Activated T-cell treated with anti-CD3 and anti-CD28 coated beads, Interleukin-2, amount 50 U/mL, for 4 hours (primary cell): ENCODE measurements around the gene IZUMO4. TPM values are rescaled to one million over a fixed set of nuclear protein-coding genes. Genes with fewer than 3 reads are reported as not detected.

Experiments used
- ATAC-seq, 2 donors: fragments of 200-7000 bp; cut with Tn5 transposase; one replicate each; pipeline ENCODE4 v1.10.0; 2021
- DNase-seq: peaks from one replicate; pipeline ENCODE4 v3.0.0-alpha.2; 2020
- H3K27me3 Mint-ChIP-seq: one replicate; pipeline ENCODE4 v1.8.0; 2021; ENCODE audit warnings: low read depth, mixed read lengths
- H3K36me3 Mint-ChIP-seq: one replicate; pipeline ENCODE4 v1.8.0; 2022; ENCODE audit warnings: mixed read lengths; ENCODE audit not compliant: insufficient read depth
- H3K4me1 Mint-ChIP-seq: one replicate; pipeline ENCODE4 v1.8.0; 2021; ENCODE audit warnings: low read depth, mixed read lengths
- H3K4me3 Mint-ChIP-seq: one replicate; pipeline ENCODE4 v1.8.0; 2021; ENCODE audit warnings: mild to moderate bottlenecking, moderate library complexity, mixed read lengths
- H3K9me3 Mint-ChIP-seq: one replicate; pipeline ENCODE4 v1.8.0; 2021; ENCODE audit warnings: mixed read lengths
- total RNA-seq, 3 donors: library from RNA; stranded (reverse); gene quantifications; one replicate each; pipeline ENCODE4 v1.2.1, GENCODE V29; 2021

Gene IZUMO4
- total RNA-seq, 3 donors from 2014 or later, result 3.4 to 4.6 (median 4.2) TPM

DNA sequence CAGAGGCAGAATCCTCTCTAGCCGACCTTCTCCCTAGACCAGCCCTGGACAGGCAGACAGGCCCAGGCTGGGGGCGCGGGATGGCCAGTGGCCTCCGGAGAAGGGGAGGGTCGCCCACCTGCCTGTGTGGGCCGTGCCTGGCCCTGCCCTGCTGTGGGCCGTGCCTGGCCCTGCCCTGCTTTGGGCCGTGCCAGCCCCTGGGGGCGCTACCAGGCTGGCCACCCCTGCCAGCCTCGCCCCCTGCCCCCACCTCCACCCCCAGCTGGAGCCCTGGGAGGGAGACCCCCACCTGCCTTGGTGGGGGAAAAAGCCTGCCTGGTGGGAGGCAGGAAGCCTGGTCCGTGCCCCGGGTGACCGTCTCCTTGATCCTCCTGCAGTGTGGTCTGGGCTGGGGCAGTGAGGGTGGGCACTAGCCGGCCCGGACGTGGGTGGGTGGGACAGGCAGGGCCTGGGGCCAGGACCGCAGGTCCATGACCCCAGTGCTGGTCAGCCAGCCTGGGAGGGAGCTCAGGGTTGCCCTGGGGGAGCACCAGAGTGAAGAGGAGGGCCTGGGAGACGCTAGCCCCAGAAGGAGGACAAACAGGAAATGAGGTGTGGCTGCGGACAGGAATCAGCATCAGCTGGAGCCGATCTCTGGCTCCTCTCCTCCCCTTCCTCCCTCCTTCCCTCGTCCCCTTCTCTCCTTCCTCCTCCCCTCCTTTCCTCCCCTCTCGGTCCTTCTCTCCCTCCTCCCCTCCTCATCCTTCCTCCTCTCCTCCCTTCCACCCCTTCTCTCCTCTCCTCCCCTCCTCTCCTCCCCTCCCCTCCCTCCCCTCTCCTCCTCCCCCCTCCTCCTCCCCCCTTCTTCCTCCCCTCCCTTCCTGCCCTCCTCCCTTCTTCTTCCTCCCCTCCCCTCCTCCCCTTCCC, 40.5 kb upstream of the IZUMO4 start:
- no peak for DNase-seq
- Mint-ChIP-seq H3K4me3 (peak overlapping the region; percentile 42), H3K9me3 (no peaks in the 10 kb centered on the region), H3K4me1 (peaks cover 55% of the 10 kb centered on the region), H3K27me3 (no peaks in the 10 kb centered on the region), H3K36me3 (no peaks in the 10 kb centered on the region)
- ATAC-seq, result no peak

DNA sequence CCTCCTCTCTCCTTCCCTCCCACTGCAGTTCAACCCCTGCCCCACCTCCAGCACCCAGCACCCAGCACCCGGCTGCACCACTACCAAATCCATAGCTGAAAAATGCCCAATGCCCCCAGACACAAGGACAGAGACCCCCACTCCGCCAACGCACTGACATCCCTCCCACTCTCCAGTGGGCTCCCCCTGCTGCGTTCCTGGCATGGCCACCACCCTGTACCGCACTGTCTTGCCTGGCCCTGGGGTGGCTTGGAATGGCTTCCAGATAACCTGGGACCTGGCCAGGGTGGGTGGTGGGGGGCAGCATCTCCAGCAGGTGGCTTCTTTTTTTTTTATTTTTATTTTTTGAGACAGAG, 39.9 kb upstream of the IZUMO4 start:
- H3K4me1 Mint-ChIP-seq, result peaks cover 53% of the 10 kb centered on the region

DNA sequence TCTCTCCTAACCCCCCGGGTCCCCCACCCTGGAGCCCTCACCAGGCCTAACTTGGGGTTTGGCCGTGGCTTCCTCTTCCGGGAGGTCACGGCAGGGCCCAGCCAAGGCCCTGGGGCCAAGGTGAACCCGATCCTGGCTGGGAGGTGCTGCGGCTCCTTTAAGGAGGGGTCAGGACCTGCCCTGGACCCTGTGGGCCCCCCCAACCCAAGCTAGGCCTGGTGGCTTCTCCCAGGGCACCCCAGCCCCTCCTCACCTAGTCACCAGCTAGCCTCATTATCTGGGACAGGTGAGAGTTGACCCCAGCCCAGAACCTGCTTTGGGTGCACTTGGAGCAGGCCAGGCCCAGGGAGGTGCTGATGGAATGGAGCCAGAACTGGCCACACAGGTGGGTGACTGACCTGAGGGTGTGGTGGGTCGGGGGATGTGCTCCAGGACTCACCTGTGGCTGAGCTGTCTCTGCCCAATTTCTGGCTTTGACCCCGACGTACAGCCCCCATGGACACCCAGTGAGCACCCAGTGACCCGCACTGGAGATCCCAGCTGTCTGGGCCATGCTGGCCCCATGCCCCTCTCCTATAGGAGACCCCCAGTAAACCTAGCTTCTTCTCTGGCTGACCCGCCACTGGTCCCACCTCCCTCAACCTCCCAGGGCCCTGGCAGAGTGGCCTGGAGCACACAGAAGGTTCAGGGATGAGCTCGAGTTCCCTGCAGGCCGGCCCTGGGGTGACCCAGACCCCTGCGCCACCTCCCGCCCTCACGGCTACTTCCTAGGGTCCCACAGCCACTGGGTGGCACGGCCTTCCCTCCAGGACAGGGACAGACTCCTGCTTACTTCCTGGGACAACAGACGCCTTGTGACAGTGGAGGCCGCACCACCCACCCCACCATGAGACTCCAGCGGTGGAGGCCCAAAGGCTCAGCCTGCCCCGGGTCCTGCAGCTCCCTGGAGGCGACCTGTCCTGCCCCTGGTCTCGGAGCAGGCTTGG, 38.9 kb upstream of the IZUMO4 start:
- DNase-seq (no peak), ATAC-seq (no peak)
- no peaks in the 10 kb centered on the region for H3K27me3 Mint-ChIP-seq
- peaks cover 57% of the 10 kb centered on the region for H3K4me1 Mint-ChIP-seq
- H3K4me3 Mint-ChIP-seq, result no peak overlapping the region
- H3K9me3 Mint-ChIP-seq, result no peaks in the 10 kb centered on the region
- no peaks in the 10 kb centered on the region for H3K36me3 Mint-ChIP-seq

More for the DNA sequence above, 39.9 kb upstream of the IZUMO4 start:
- no peak for ATAC-seq
- Mint-ChIP-seq H3K27me3 (no peaks in the 10 kb centered on the region), H3K4me3 (no peak overlapping the region), H3K36me3 (no peaks in the 10 kb centered on the region), H3K9me3 (no peaks in the 10 kb centered on the region)
- DNase-seq, result no peak

DNA sequence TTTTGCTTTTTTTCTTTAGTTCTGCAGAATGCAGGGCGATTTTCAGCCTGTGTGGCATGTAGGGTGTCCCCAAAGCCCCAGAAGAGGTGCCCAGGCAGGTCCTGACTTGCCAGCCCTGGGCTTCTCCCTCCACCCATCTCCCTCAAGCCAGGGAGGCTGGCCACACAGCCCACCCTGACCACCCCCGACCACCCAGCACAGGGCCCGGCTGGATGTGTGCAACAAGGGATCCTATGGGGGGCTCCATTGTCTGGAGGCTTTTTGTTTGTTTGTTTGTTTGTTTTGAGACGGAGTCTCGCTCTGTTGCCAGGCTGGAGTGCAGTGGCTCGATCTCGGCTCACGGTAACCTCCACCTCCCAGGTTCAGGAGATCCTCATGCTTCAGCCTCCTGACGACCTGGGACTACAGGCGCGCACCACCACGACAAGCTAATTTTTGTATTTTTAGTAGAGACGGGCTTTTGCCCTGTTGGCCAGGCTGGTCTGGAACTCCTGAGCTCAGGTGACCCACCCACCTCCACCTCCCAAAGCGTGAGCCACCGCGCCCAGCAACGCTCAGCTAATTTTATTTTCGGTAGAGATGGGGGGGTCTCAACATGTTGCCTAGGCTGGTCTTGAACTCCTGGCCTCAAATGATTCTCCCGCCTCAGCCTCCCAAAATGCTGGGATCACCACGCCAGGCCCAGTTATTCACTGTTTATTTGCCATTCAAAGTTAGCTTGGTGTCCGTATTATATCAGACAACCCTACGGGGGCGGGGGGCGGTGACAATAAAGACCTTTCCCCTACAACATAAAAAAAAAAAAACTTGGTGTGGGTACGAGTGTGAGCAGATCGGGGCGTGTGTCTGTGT, 37.9 kb upstream of the IZUMO4 start:
- H3K27me3 Mint-ChIP-seq, result no peaks in the 10 kb centered on the region
- no peaks in the 10 kb centered on the region for H3K9me3 Mint-ChIP-seq
- no peak overlapping the region for H3K4me3 Mint-ChIP-seq
- ATAC-seq, result no peak
- H3K4me1 Mint-ChIP-seq, result peaks cover 59% of the 10 kb centered on the region
- no peak for DNase-seq
- no peaks in the 10 kb centered on the region for H3K36me3 Mint-ChIP-seq

DNA sequence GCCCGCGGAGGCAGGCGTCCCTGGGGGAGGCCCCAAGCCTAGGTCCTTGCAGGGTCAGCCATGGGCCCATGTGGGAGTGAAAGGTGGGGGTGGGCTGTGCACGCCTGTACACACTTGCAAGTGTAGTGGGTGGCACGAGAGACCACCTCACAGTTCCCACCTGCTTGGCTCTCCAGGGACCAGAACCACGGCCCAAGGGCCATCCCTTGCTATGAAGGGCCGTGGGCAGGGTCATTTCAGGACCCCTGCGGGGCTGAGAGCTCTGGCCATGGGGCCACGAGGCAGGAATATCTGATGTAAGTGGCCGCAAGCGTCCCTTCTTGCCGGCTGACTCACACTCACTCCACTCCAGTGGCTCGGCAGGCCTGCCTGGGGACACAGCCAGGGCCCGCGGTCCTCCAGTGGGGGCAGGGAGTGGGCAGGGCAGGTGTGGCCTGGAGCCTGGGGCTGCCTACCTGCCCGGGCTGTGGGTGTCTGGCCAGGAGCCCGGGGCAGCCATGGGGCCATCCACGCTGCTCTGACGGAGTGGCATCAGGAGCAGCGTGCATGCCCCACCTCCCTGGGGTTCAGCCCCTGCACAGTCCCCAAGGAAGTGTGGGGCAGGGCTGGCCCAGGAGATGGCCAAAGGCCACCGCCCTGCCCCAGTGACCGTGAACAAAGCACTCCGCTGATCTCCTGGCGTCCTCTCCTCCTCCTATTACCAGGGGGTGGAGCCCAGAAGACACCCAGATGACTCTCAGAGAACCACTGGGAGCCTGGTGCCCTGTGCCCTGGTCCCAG, 37.1 kb upstream of the IZUMO4 start:
- H3K4me1 Mint-ChIP-seq, result peaks cover 60% of the 10 kb centered on the region

DNA sequence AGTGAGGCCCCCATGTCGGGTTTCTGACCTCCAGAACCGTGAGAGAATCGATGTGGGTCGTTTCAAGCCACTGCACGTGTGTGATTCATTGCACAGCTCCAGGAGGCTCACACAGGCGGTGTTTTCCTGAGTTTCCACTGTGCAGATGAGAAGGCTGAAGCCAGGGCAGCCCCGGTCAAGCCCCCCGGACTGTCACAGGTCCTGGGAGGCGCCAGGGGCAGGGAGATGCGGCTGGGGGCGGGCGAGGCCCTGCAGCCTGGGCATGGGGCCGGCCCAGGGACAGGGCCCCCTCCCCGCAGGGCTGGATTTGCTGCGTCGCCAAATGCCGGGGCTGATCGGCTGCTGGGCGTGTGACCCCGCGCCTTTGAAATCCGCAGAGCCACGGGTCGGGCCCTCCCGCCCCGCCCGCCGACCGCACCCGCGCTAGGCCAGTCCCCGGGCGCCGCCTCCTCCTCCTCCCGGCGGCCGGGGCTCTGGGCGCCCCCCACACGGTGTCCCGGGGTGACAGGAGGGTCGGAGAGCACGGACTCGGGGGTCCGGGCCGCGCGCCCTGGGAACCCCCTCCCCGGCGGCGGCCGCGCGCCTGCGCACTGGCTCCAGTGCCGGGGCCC, 35.7 kb upstream of the IZUMO4 start:
- Mint-ChIP-seq H3K9me3 (no peaks in the 10 kb centered on the region), H3K27me3 (no peaks in the 10 kb centered on the region), H3K36me3 (no peaks in the 10 kb centered on the region), H3K4me3 (peak overlapping the region; percentile 89), H3K4me1 (peaks cover 51% of the 10 kb centered on the region)
- peak; percentile 58 for ATAC-seq
- no peak for DNase-seq

More for the DNA sequence above, 37.1 kb upstream of the IZUMO4 start:
- Mint-ChIP-seq H3K36me3 (no peaks in the 10 kb centered on the region), H3K9me3 (no peaks in the 10 kb centered on the region), H3K4me3 (peak overlapping the region; percentile 89), H3K27me3 (no peaks in the 10 kb centered on the region)
- DNase-seq (no peak), ATAC-seq (no peak)

DNA sequence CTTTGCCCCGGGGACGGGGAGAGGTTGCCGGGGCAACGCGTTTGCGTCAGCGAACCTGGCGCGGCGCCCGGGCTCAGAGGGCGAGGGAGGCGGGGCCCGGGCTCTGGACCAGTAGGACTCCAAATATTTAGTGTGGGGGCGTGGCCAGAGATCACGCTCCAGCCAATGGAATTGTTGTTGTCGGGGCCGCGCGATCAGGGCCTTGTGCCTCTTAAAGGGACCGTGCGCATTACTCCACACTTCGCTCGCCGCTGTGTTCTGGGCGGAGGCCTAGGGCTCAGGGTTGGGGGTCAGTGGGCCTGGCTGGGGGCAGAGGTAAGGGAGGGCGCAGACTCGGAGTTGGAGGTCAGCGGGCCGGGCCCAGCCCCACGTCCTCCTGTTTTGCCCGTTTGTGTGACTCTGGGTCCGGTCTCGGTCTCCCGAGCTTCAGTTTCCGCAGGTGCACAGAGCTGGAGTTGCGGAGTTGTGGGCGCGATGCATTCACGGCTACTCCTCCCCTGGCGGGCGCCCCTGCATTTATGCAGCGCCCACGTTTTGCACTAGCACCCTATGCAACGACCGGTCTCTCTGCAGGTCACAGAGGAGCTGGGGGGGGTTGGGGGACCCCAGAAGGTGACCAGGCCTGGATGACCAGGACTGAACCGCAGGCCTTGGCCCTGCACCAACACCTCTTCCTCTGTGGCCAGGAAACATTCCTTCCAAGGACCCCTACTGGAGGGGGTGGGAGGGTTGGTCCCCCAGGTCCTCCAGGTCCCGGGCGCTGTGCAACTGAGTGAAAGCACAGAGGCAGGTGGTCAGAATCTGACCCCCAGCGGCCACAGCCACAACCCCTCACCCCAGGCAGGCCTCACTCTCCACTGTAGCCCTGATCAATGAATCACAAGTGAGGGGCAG, 35.0 kb upstream of the IZUMO4 start:
- Mint-ChIP-seq H3K4me1 (peaks cover 46% of the 10 kb centered on the region), H3K27me3 (no peaks in the 10 kb centered on the region), H3K9me3 (no peaks in the 10 kb centered on the region), H3K4me3 (peak overlapping the region; percentile 83), H3K36me3 (no peaks in the 10 kb centered on the region)
- DNase-seq (peak; percentile 100), ATAC-seq (peak; percentile 92 to 94)

DNA sequence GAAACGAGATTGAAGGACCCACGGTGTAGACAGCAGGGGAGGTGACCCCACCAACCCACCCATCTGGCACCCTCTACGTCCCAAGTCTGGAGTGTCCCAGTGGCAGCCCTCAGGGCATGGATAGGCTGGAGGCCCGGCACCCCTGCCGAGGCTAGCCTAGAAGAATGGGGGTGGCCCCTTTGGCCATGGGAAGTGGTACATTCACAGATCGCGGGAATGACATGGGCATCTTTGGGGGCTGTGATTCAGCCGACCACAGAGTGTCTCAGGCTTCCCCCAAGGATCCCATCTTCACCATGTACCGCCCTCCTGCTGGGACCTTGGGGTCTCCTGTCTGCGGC, 34.4 kb upstream of the IZUMO4 start:
- H3K27me3 Mint-ChIP-seq, result no peaks in the 10 kb centered on the region
- H3K9me3 Mint-ChIP-seq, result no peaks in the 10 kb centered on the region
- no peak for DNase-seq
- no peak for ATAC-seq
- H3K4me3 Mint-ChIP-seq, result peak overlapping the region; percentile 83
- peaks cover 41% of the 10 kb centered on the region for H3K4me1 Mint-ChIP-seq
- no peaks in the 10 kb centered on the region for H3K36me3 Mint-ChIP-seq

DNA sequence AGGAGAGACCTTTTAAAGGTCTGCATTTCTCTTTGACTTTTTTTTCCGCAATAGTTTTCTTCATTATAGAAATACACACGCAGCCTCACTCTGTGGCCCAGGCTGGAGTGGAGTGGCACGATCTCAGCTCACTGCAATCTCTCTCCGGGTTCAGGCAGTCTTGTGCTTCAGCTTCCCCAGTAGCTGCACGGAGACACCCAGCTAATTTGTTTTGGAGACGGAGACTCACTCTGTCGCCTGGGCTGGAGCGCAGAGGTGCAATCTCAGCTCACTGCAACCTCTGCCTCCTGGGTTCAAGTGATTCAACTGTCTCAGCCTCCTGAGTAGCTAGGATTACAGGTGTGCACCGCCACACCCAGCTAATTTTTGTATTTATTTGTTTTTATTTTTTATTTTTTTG, 33.9 kb upstream of the IZUMO4 start:
- H3K4me1 Mint-ChIP-seq, result peaks cover 38% of the 10 kb centered on the region
- DNase-seq (no peak), ATAC-seq (no peak)
- no peaks in the 10 kb centered on the region for H3K27me3 Mint-ChIP-seq
- H3K36me3 Mint-ChIP-seq, result no peaks in the 10 kb centered on the region
- H3K9me3 Mint-ChIP-seq, result no peaks in the 10 kb centered on the region
- peak overlapping the region; percentile 83 for H3K4me3 Mint-ChIP-seq

DNA sequence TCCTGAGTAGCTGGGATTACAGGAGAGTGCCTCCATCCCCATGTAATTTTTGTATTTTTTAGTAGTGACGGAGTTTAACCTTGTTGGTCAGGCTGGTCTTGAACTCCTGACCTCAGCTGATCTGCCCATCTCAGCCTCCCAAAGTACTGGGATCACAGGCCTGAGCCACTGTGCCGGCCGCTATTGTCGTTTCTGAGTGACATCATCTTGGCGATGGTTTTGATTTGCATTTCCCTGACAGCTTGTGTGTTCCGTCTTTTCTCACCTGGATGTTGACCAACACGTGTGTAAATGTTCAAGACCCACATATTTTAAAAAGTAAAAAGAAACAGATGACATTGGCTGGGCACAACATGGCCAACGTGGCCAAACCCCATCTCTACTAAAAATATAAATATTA, 32.9 kb upstream of the IZUMO4 start:
- Mint-ChIP-seq H3K9me3 (no peaks in the 10 kb centered on the region), H3K4me1 (peaks cover 30% of the 10 kb centered on the region), H3K27me3 (no peaks in the 10 kb centered on the region), H3K36me3 (no peaks in the 10 kb centered on the region), H3K4me3 (no peak overlapping the region)
- DNase-seq (no peak), ATAC-seq (no peak)

DNA sequence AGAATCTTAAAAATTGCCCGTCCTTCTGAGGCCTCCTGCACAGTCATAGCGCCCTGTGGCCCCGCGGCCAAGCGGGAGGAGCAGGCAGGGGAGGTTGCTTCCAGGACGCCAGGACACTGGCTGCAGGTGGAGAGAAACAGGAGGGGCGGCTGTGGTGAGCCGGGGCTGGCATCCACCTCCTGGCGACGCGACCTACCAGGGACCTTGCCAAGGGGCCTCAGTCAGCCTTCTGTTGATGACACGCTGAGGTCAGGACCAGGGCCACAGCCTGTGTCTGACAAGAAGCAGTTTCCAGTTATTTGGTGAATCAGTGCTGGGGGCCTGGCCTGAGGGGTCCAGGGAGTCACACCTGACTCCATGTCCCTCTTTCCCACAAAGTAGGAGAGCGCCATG, 32.3 kb upstream of the IZUMO4 start:
- H3K36me3 Mint-ChIP-seq, result no peaks in the 10 kb centered on the region

DNA sequence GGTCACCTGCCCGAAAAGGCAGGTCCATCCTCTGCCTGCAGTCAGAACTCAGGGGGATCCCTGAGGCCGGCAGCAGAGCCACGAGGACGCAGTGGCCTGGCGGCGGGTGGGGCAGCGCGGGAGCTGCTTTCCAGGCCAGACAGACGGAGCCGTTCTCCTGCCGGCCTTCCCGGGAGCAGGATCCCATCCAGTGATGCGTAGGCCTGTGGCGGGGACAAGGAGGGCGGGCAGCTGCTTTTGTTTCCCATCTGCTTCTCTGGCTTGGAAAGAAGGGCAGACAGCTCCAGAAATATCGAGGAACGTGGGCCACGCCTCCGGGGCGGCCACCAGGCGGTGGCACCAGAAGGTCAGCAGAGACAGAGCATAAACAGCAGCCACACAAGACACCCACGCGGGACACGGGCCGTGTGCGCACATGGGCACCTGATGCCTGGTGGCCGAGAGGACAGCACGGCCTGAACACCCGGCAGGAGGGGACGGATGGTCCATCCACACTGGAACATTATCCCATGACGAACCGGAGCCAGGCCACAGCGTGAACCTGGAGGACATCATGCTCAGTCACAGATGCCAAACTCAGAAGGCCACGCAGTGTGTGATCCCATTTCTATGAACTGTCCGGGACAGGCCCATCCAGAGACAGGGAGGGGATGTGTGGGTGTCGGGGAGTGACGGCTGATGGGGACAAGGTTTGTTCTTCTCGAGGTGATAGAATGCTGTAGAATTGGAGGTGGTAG, 31.8 kb upstream of the IZUMO4 start:
- H3K4me1 Mint-ChIP-seq, result peaks cover 27% of the 10 kb centered on the region
- H3K9me3 Mint-ChIP-seq, result no peaks in the 10 kb centered on the region
- no peak for DNase-seq

More for the DNA sequence above, 32.3 kb upstream of the IZUMO4 start:
- no peaks in the 10 kb centered on the region for H3K27me3 Mint-ChIP-seq
- DNase-seq (no peak), ATAC-seq (no peak)
- H3K4me3 Mint-ChIP-seq, result no peak overlapping the region
- H3K4me1 Mint-ChIP-seq, result peaks cover 26% of the 10 kb centered on the region
- H3K9me3 Mint-ChIP-seq, result no peaks in the 10 kb centered on the region

More for the DNA sequence above, 31.8 kb upstream of the IZUMO4 start:
- no peak overlapping the region for H3K4me3 Mint-ChIP-seq
- ATAC-seq, result no peak
- no peaks in the 10 kb centered on the region for H3K27me3 Mint-ChIP-seq
- no peaks in the 10 kb centered on the region for H3K36me3 Mint-ChIP-seq
